HG02884 (cell line): ENCODE measurements around the gene APP.
A peak's percentile ranks its signal among the peaks of the same experiment; 100 is the strongest.

Source experiments
- ATAC-seq: cut with Tn5 transposase; IDR thresholded peaks from one replicate; pipeline ENCODE4 v1.9.1; 2021; ENCODE audit warnings: mild to moderate bottlenecking, moderate library complexity; ENCODE audit not compliant: unreplicated experiment

Gene APP

DNA sequence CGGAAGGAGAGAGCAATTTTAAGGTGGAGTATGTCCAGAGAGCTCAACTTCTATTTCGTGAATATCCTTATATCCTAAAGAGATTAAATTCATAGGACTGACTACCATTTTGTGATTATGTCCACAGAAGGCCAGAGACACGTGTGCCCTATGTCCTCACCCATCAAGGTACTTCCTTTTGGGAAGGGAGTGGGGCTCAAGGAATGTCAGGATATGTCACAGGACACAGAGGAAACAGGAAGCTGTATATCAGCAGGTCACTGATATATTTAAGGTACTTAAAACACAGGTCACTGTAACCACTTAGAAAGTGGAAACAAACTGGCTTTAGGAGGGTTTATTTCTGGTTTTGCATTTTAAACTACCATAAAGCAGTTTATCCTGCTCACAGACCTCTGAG, 184.6 kb downstream of the APP start:
- ATAC-seq, result no peak

GRCh38 chr21:25984538-25984937, 186.0 kb downstream of the APP start:
- ATAC-seq, result no peak

DNA sequence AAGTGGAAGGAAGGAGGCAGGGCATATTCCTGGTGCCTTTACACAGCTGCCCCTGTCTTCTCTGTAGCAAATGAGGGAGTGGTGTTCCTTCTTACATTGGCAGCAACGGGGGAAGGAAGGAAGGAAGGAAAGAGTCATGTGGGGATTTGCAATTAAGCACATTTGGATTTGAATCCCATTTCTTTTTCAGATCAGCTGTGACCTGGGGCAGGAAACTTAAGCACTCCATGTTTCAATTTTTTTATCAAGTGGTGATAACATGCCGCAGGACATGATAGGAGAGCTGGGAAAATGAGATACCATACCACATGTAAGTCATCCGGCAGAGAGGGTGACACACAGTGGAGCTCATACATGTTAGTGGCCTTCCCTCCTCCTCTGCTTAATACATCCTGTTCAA, 186.8 kb downstream of the APP start:
- ATAC-seq, result no peak

GRCh38 chr21:25980710-25981109, 189.9 kb downstream of the APP start:
- no peak for ATAC-seq

GRCh38 chr21:25979845-25980616, 190.5 kb downstream of the APP start:
- ATAC-seq, result no peak

- ATAC-seq, result no peak
Observed at GRCh38 chr21:25977068-25977611, 193.4 kb downstream of the APP start.

DNA sequence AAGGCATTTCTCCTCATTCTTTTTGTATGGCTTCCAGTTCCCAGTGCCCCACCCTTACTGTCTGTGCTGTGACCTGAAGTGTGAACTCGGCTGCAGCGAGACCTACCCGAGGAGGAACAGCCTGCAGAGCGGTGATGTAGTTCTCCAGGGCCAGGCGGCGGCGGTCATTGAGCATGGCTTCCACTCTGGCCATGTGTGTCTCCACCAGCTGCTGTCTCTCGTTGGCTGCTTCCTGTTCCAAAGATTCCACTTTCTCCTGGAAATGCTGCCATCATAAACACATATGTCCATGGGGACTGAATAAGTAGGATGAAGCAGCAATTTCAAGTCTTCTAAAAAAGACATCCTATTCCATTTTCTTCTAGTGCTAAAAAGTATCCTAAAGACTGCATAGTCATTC, 195.6 kb downstream of the APP start:
- no peak for ATAC-seq

DNA sequence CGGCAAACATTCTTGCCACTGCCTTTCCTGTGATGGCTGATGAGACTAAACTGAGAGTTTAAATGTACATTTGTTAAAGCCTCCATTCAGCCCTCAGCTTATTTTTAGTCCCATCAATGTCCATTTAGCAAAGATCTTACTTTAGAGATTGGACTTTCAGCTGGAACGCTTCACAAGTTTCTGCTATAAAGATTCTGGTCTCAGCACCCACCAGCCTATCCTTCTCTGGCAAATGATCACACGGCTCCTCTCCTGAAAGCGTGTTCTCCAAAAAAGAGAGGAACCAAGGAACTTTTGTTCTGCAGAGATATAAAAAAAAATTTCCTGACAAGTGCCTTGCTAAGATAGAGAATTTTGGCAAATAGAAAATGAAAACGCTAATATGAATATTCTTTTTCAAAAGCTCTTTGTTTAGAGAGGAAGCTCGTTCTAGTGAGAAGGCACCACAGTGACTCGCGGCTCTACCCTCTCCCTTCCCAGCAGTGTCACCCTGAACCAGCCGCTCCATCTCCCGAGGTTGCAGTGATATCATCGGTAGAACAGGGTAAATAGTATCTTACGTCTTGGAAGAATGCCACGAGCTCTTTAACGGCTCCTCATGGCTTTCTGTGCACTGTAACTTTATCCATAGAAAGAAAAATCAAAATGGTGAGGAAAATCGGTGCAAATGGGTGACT, 200.2 kb downstream of the APP start:
- ATAC-seq, result no peak

GRCh38 chr21:25967901-25968438, 202.6 kb downstream of the APP start:
- ATAC-seq, result peak; percentile 48

- ATAC-seq, result peak; percentile 98
Observed at GRCh38 chr21:25967181-25967900, 203.2 kb downstream of the APP start.

GRCh38 chr21:25965951-25966707, 204.4 kb downstream of the APP start:
- ATAC-seq, result no peak

- no peak for ATAC-seq
Observed at GRCh38 chr21:25964926-25965325, 205.6 kb downstream of the APP start.

GRCh38 chr21:25964015-25964414, 206.6 kb downstream of the APP start:
- ATAC-seq, result no peak

- ATAC-seq, result no peak
Observed at GRCh38 chr21:25963181-25963580, 207.4 kb downstream of the APP start.

GRCh38 chr21:25961042-25961441, 209.5 kb downstream of the APP start:
- no peak for ATAC-seq

- ATAC-seq, result no peak
Observed at GRCh38 chr21:25960402-25960801, 210.2 kb downstream of the APP start.

- no peak for ATAC-seq
Observed at GRCh38 chr21:25959799-25960198, 210.8 kb downstream of the APP start.

GRCh38 chr21:25956993-25957714, 213.4 kb downstream of the APP start:
- ATAC-seq, result no peak

GRCh38 chr21:25955646-25956045, 214.9 kb downstream of the APP start:
- no peak for ATAC-seq

GRCh38 chr21:25953659-25954058, 216.9 kb downstream of the APP start:
- ATAC-seq, result no peak
